ENCODE results near the gene MED25.

DNA sequence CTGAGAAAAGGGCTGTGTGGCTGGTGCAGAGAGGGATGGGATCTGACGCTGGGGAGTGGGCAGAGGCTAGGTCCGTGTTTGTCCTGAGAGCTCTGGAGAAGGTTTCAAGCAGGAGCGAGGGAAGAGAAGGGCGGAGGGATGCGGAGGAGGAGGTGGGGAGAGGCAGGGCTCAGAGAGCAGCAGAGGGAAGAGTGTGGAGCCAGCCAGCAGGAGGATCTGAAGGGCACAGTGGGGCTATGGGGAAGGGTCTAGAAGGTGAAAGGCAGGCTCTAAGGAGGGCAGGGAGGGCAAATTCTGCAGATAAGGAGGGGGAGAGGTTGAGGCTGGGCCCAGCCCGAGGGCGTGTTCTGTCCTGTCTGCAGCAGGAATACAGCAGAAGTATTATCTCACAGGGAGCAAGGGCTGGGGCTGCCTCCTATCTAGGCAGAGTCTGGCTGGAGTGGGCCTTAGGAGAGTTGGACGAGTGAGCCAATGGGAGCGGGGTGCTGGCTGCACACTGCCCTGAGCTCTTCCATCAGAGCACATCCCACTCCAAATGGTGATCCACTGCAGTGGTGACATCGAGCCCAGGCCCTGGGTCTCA is 45.1 kb upstream of the MED25 start:
- TF ChIP-seq CTCF (conservative IDR thresholded peaks at IDR 0.05; ENCODE audit: low read length) (no peak), EZH2phosphoT487 (IDR thresholded peaks at IDR 0.05; ENCODE audit: borderline replicate concordance) (no peak)

Data from Loucy (cell line).